IPS-NIHi7 (cell line): ENCODE data around the gene SLC4A11.
"Not testable (repeated sequence)": the region's sequence is repeated elsewhere in the genome, so short reads cannot be mapped to it uniquely, and the experiment has no call there.

Experiments used
- DNase-seq: peaks from one replicate; pipeline ENCODE4 v3.0.0; 2012; ENCODE audit warnings: mixed read lengths; ENCODE audit errors: extremely low spot score

SLC4A11 gene

GRCh38 chr20:3203315-3204123 lies 35.5 kb downstream of the SLC4A11 start:
- DNase-seq = no peak

- DNase-seq = no peak
These were observed 36.0 kb downstream of the SLC4A11 start for GRCh38 chr20:3202965-3203314.

GRCh38 chr20:3199976-3200755 lies 38.8 kb downstream of the SLC4A11 start:
- no peak for DNase-seq

- no peak for DNase-seq
These were observed 39.8 kb downstream of the SLC4A11 start for GRCh38 chr20:3199206-3199605.

GRCh38 chr20:3195590-3196237 lies 43.3 kb downstream of the SLC4A11 start:
- DNase-seq = no peak

GRCh38 chr20:3194617-3195280 lies 44.2 kb downstream of the SLC4A11 start:
- DNase-seq = no peak

GRCh38 chr20:3193806-3194616 lies 45.0 kb downstream of the SLC4A11 start:
- no peak for DNase-seq

GRCh38 chr20:3192226-3193015 lies 46.6 kb downstream of the SLC4A11 start:
- DNase-seq = no peak

- no peak for DNase-seq
These were observed 48.3 kb downstream of the SLC4A11 start for GRCh38 chr20:3190681-3191111.

GRCh38 chr20:3189561-3190131 lies 49.3 kb downstream of the SLC4A11 start:
- no peak for DNase-seq

GRCh38 chr20:3188823-3189413 lies 50.1 kb downstream of the SLC4A11 start:
- DNase-seq = no peak

- DNase-seq = not testable (repeated sequence)
These were observed 51.1 kb downstream of the SLC4A11 start for GRCh38 chr20:3187861-3188260.

- DNase-seq = no peak
These were observed 54.9 kb downstream of the SLC4A11 start for GRCh38 chr20:3183896-3184612.

- not testable (repeated sequence) for DNase-seq
These were observed 56.6 kb downstream of the SLC4A11 start for GRCh38 chr20:3182429-3182828.

- no peak for DNase-seq
These were observed 57.7 kb downstream of the SLC4A11 start for GRCh38 chr20:3181270-3181669.

- no peak for DNase-seq
These were observed 58.7 kb downstream of the SLC4A11 start for GRCh38 chr20:3180319-3180718.

- no peak for DNase-seq
These were observed 61.1 kb downstream of the SLC4A11 start for GRCh38 chr20:3177746-3178485.
